Thyroid gland (tissue), 4 donors: Measurements from ENCODE around the gene GIT2.

ENCODE experiments used
- CTCF ChIP-seq, 6 experiments: fragments of 200-600 bp in 3 of 6; fragments of 450-650 bp in 3 of 6; sonication (generic) in 3 of 6; IDR thresholded peaks; one replicate each; pipeline ENCODE4 v1.5.1; 2016 to 2019; ENCODE audit warnings: antibody characterized with exemption in 6 of 6, mild to moderate bottlenecking in 2 of 6, inconsistent platforms in 1 of 6, moderate library complexity in 1 of 6
- POLR2A ChIP-seq, 2 donors: fragments of 450-650 bp; IDR thresholded peaks; one replicate each; pipeline ENCODE4 v1.6.1; 2017; ENCODE audit warnings: antibody characterized with exemption in 2 of 2, mild to moderate bottlenecking in 2 of 2, moderate library complexity in 1 of 2

GRCh38 chr12:109892748-109893147 is 103.4 kb downstream of the GIT2 start:
- TF ChIP-seq CTCF (IDR thresholded peaks at IDR 0.05) (no peak), POLR2A (IDR thresholded peaks at IDR 0.05) (no peak)
